ENCODE measurements around the gene IL17RE.

DNA sequence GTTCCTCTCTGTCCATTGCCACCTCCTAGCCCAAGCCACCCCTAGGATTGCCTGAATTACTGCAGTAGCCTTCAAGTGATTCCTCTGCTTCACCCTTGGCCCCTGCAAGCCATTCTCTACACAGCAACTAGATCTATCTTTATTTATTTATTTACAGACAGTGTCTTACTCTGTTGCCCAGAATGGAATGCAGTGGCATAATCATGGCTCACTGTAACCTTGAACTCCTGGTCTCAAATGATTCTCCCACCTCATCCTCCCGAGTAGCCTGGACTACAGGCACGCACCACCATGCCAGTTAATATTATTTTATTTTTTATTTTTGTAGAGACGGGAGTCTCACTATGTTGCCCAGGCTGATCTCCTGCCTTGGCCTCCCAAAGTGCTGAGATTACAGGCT lies 14.1 kb upstream of the IL17RE start:
- TF ChIP-seq, protein P1, sequence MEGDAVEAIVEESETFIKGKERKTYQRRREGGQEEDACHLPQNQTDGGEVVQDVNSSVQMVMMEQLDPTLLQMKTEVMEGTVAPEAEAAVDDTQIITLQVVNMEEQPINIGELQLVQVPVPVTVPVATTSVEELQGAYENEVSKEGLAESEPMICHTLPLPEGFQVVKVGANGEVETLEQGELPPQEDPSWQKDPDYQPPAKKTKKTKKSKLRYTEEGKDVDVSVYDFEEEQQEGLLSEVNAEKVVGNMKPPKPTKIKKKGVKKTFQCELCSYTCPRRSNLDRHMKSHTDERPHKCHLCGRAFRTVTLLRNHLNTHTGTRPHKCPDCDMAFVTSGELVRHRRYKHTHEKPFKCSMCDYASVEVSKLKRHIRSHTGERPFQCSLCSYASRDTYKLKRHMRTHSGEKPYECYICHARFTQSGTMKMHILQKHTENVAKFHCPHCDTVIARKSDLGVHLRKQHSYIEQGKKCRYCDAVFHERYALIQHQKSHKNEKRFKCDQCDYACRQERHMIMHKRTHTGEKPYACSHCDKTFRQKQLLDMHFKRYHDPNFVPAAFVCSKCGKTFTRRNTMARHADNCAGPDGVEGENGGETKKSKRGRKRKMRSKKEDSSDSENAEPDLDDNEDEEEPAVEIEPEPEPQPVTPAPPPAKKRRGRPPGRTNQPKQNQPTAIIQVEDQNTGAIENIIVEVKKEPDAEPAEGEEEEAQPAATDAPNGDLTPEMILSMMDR (IDR thresholded peaks at IDR 0.05) = no peak
- TF ChIP-seq POLR2A (IDR thresholded peaks at IDR 0.05) (no peak), POLR2AphosphoS5 (IDR thresholded peaks at IDR 0.05) (no peak)

All from breast epithelium (tissue), 3 donors.